Spinal cord (tissue), 10 donors: ENCODE data around the gene FOS. TPM values are rescaled to one million over a fixed set of nuclear protein-coding genes. Genes with fewer than 3 reads are reported as not detected.
"Not testable (repeated sequence)": the region's sequence is repeated elsewhere in the genome, so short reads cannot be mapped to it uniquely, and the experiment has no call there.

Source experiments
- DNase-seq, 6 donors: peaks; one replicate each; pipeline versions ENCODE4 v3.0.0 to v3.0.0-alpha.2; 2013 to 2015; ENCODE audit warnings: low spot score in 6 of 6, low read depth in 4 of 6
- H3K27ac ChIP-seq: one replicate; pipeline ENCODE4 v1.5.1; 2013; ENCODE audit warnings: low read depth, low read length, control low read depth
- H3K27me3 ChIP-seq: one replicate; pipeline ENCODE4 v1.6.1; 2013; ENCODE audit warnings: low read length; ENCODE audit not compliant: control insufficient read depth, insufficient read depth
- H3K36me3 ChIP-seq: one replicate; pipeline ENCODE4 v1.6.1; 2013; ENCODE audit warnings: low read length; ENCODE audit not compliant: control insufficient read depth, insufficient read depth
- H3K4me1 ChIP-seq: one replicate; pipeline ENCODE4 v1.6.1; 2013; ENCODE audit warnings: low read length; ENCODE audit not compliant: control insufficient read depth, insufficient read depth
- H3K4me3 ChIP-seq: one replicate; pipeline ENCODE4 v1.5.1; 2013; ENCODE audit warnings: low read depth, low read length, control low read depth
- H3K9me3 ChIP-seq: one replicate; pipeline ENCODE4 v1.6.1; 2013; ENCODE audit warnings: low read length; ENCODE audit not compliant: control insufficient read depth, insufficient read depth
- WGBS: methylation state at CpG from one replicate; pipeline ENCODE4 v1.1.5; 2013; ENCODE audit warnings: missing lambda C conversion rate; ENCODE audit not compliant: insufficient coverage; 5-methylcytosine and 5-hydroxymethylcytosine counted together
- long read RNA-seq, 4 donors: transcript quantifications; one replicate each; lab custom pipeline, GENCODE V29; 2026
- polyA plus RNA-seq, 2 donors: library from polyadenylated mRNA; unstranded; fragments of 120-200 nt; gene quantifications; one replicate each; pipeline ENCODE4 v1.2.1, GENCODE V29; 2013; ENCODE audit not compliant: insufficient read length in 2 of 2
- total RNA-seq, 2 donors: library from RNA; depleted of rRNA in 1 of 2; stranded (reverse); fragments of 120-200 nt in 1 of 2; fragments of >200 nt in 1 of 2; gene quantifications; one replicate each; pipeline versions ENCODE4 v1.2.3 to v1.2.4, GENCODE V29; 2013 to 2014
- donor health status: healthy.

The FOS gene
- total RNA-seq (100 to 1,000 TPM; 200 to 842 TPM), polyA plus RNA-seq (100 to 1,000 TPM; 124 to 341 TPM)
- long read RNA-seq, donor 1, transcript FOS-201 (4 exons, 2,158 nt) = major isoform, 28 of 50 reads
- long read RNA-seq, donor 1, transcript FOS-208 (3 exons, 1,496 nt) = minor isoform, 10 of 50 reads
- long read RNA-seq, donor 1, transcript FOS-206 (2 exons, 1,280 nt) = minor isoform, 9 of 50 reads
- long read RNA-seq, donor 1, partial matches to known transcripts = 0 of 50 reads
- long read RNA-seq, donor 1, other reads (novel, unspliced or antisense) = 0 of 50 reads
- long read RNA-seq, donor 2, transcript FOS-206 (2 exons, 1,280 nt) = minor isoform, 6 of 38 reads
- long read RNA-seq, donor 2, transcript FOS-201 (4 exons, 2,158 nt) = major isoform, 20 of 38 reads
- long read RNA-seq, donor 2, transcript FOS-208 (3 exons, 1,496 nt) = minor isoform, 9 of 38 reads
- long read RNA-seq, donor 2, partial matches to known transcripts = 0 of 38 reads
- long read RNA-seq, donor 2, other reads (novel, unspliced or antisense) = 0 of 38 reads
- long read RNA-seq, donor 3, transcript FOS-206 (2 exons, 1,280 nt) = minor isoform, 10 of 123 reads
- long read RNA-seq, donor 3, transcript FOS-208 (3 exons, 1,496 nt) = minor isoform, 13 of 123 reads
- long read RNA-seq, donor 3, transcript FOS-201 (4 exons, 2,158 nt) = major isoform, 15 of 123 reads
- long read RNA-seq, donor 3, partial matches to known transcripts = 82 of 123 reads
- long read RNA-seq, donor 3, other reads (novel, unspliced or antisense) = 0 of 123 reads
- long read RNA-seq, donor 4, transcript FOS-205 (3 exons, 629 nt) = minor isoform, 18 of 202 reads
- long read RNA-seq, donor 4, transcript FOS-208 (3 exons, 1,496 nt) = minor isoform, 37 of 202 reads
- long read RNA-seq, donor 4, transcript FOS-201 (4 exons, 2,158 nt) = major isoform, 104 of 202 reads
- long read RNA-seq, donor 4, transcript FOS-206 (2 exons, 1,280 nt) = minor isoform, 31 of 202 reads
- long read RNA-seq, donor 4, partial matches to known transcripts = 5 of 202 reads
- long read RNA-seq, donor 4, other reads (novel, unspliced or antisense) = 0 of 202 reads

- Histone ChIP-seq H3K36me3 (peaks cover 11% of the 10 kb centered on the region), H3K27me3 (peaks cover 3% of the 10 kb centered on the region), H3K4me1 (peaks cover 49% of the 10 kb centered on the region), H3K9me3 (no peaks in the 10 kb centered on the region), H3K27ac (peak within 1 kb of the TSS; percentile 98), H3K4me3 (peak within 1 kb of the TSS; percentile 99)
- DNase-seq = peak; percentile 87 to 98 (median 89)
- WGBS = 0% methylated on average over 63 of the region's 69 CpGs
These were observed at the start of gene FOS for GRCh38 chr14:75278422-75279152. Gene FOS, plus strand, starts transcription at chr14:75278828. Its CDS starts 155 bp downstream, at chr14:75278983.

- DNase-seq = no peak
- 80% methylated on average over 1 of the region's 4 CpGs for whole genome bisulfite sequencing
- H3K4me3 ChIP-seq = no peak overlapping the region
- H3K4me1 ChIP-seq = peaks cover 3% of the 10 kb centered on the region
- no peaks in the 10 kb centered on the region for H3K9me3 ChIP-seq
- H3K27ac ChIP-seq = no peak overlapping the region
- no peaks in the 10 kb centered on the region for H3K36me3 ChIP-seq
- no peaks in the 10 kb centered on the region for H3K27me3 ChIP-seq
These were observed 48.9 kb upstream of the FOS start for GRCh38 chr14:75229661-75230139.

GRCh38 chr14:75230140-75230792 lies 48.4 kb upstream of the FOS start:
- Histone ChIP-seq H3K27me3 (no peaks in the 10 kb centered on the region), H3K9me3 (no peaks in the 10 kb centered on the region), H3K4me3 (no peak overlapping the region), H3K27ac (no peak overlapping the region), H3K4me1 (peaks cover 3% of the 10 kb centered on the region), H3K36me3 (no peaks in the 10 kb centered on the region)
- WGBS = 89% methylated on average over 4 of the region's 6 CpGs
- DNase-seq = no peak

GRCh38 chr14:75231320-75231719 lies 47.3 kb upstream of the FOS start:
- DNase-seq = no peak
- Histone ChIP-seq H3K4me1 (peaks cover 7% of the 10 kb centered on the region), H3K4me3 (no peak overlapping the region)

GRCh38 chr14:75232191-75232590 lies 46.4 kb upstream of the FOS start:
- no peak for DNase-seq
- H3K36me3 ChIP-seq = no peaks in the 10 kb centered on the region
- no peak overlapping the region for H3K27ac ChIP-seq
- WGBS = no CpG with 5 or more reads among the region's 1 CpG
- H3K4me1 ChIP-seq = peaks cover 14% of the 10 kb centered on the region
- no peak overlapping the region for H3K4me3 ChIP-seq
- no peaks in the 10 kb centered on the region for H3K9me3 ChIP-seq
- no peaks in the 10 kb centered on the region for H3K27me3 ChIP-seq

More at GRCh38 chr14:75231320-75231719, 47.3 kb upstream of the FOS start:
- H3K9me3 ChIP-seq = no peaks in the 10 kb centered on the region
- H3K36me3 ChIP-seq = no peaks in the 10 kb centered on the region
- no peaks in the 10 kb centered on the region for H3K27me3 ChIP-seq
- WGBS = 64% methylated on average over 1 of the region's 2 CpGs
- H3K27ac ChIP-seq = no peak overlapping the region

- Histone ChIP-seq H3K9me3 (no peaks in the 10 kb centered on the region), H3K27ac (no peak overlapping the region), H3K4me3 (no peak overlapping the region), H3K27me3 (no peaks in the 10 kb centered on the region), H3K4me1 (peaks cover 18% of the 10 kb centered on the region), H3K36me3 (no peaks in the 10 kb centered on the region)
- no peak for DNase-seq
- WGBS = 75% methylated on average over 1 of the region's 2 CpGs
These were observed 46.0 kb upstream of the FOS start for GRCh38 chr14:75232597-75232996.

- DNase-seq = no peak
- WGBS = 83% methylated on average over 15 of the region's 19 CpGs
- no peaks in the 10 kb centered on the region for H3K27me3 ChIP-seq
- H3K36me3 ChIP-seq = no peaks in the 10 kb centered on the region
- H3K4me3 ChIP-seq = no peak overlapping the region
- H3K9me3 ChIP-seq = no peaks in the 10 kb centered on the region
- no peak overlapping the region for H3K27ac ChIP-seq
- peaks cover 30% of the 10 kb centered on the region for H3K4me1 ChIP-seq
These were observed 44.2 kb upstream of the FOS start for GRCh38 chr14:75234173-75235115.

- H3K36me3 ChIP-seq, H3K9me3 ChIP-seq, H3K27ac ChIP-seq, H3K4me3 ChIP-seq, H3K27me3 ChIP-seq, DNase-seq: not testable (repeated sequence)
- WGBS = 75% methylated on average over 6 of the region's 7 CpGs
- peaks cover 35% of the 10 kb centered on the region for H3K4me1 ChIP-seq
These were observed 43.4 kb upstream of the FOS start for GRCh38 chr14:75235198-75235597.
